HG03354 (cell line): ENCODE measurements around the gene ZNF549.
A peak's percentile ranks its signal among the peaks of the same experiment; 100 is the strongest.
"Not testable (repeated sequence)": the region's sequence is repeated elsewhere in the genome, so short reads cannot be mapped to it uniquely, and the experiment has no call there.

Experiments
- ATAC-seq: cut with Tn5 transposase; IDR thresholded peaks from one replicate; pipeline ENCODE4 v1.9.1; 2021; ENCODE audit warnings: mild to moderate bottlenecking; ENCODE audit not compliant: unreplicated experiment, poor library complexity, severe bottlenecking

ZNF549 gene

GRCh38 chr19:57527136-57527881, at the start of gene ZNF549:
ZNF549 (plus strand) TSS chr19:57527356; CDS start chr19:57527574, 218 bp downstream.
- peak; percentile 99 for ATAC-seq

GRCh38 chr19:57487477-57488298, 39.5 kb upstream of the ZNF549 start, which contains the start of gene ZNF419:
ZNF419 (plus strand) TSS chr19:57487750; CDS start chr19:57487951, 201 bp downstream.
- ATAC-seq, result peak; percentile 98

GRCh38 chr19:57488299-57488644, 38.9 kb upstream of the ZNF549 start:
- ATAC-seq, result not testable (repeated sequence)

GRCh38 chr19:57499332-57499679, 27.9 kb upstream of the ZNF549 start:
- ATAC-seq, result not testable (repeated sequence)

GRCh38 chr19:57499680-57500395, 27.3 kb upstream of the ZNF549 start, which contains the start of gene ZNF773:
ZNF773 (plus strand) TSS chr19:57499938; CDS start chr19:57500081, 143 bp downstream.
- ATAC-seq, result peak; percentile 97

GRCh38 chr19:57500400-57500799, 26.8 kb upstream of the ZNF549 start:
- ATAC-seq, result not testable (repeated sequence)

GRCh38 chr19:57506163-57506562, 21.0 kb upstream of the ZNF549 start:
- ATAC-seq, result no peak

- no peak for ATAC-seq
These were observed 15.7 kb upstream of the ZNF549 start for GRCh38 chr19:57511484-57511883.

GRCh38 chr19:57512845-57513244, 14.3 kb upstream of the ZNF549 start:
- no peak for ATAC-seq

GRCh38 chr19:57515255-57515654, 11.9 kb upstream of the ZNF549 start:
- ATAC-seq, result no peak

GRCh38 chr19:57518021-57518420, 9.1 kb upstream of the ZNF549 start:
- ATAC-seq, result not testable (repeated sequence)

- ATAC-seq, result no peak
These were observed 10.9 kb downstream of the ZNF549 start for GRCh38 chr19:57537953-57538547.

GRCh38 chr19:57546513-57546912, 19.4 kb downstream of the ZNF549 start:
- no peak for ATAC-seq

GRCh38 chr19:57552432-57552831, 25.3 kb downstream of the ZNF549 start:
- no peak for ATAC-seq

- ATAC-seq, result no peak
These were observed 30.5 kb downstream of the ZNF549 start for GRCh38 chr19:57557659-57558058.

GRCh38 chr19:57558525-57558924, 31.4 kb downstream of the ZNF549 start:
- no peak for ATAC-seq

- peak; percentile 34 for ATAC-seq
These were observed 31.9 kb downstream of the ZNF549 start for GRCh38 chr19:57559008-57559403.

- ATAC-seq, result peak; percentile 95
These were observed 32.4 kb downstream of the ZNF549 start, which contains the start of gene ZNF550 for GRCh38 chr19:57559404-57560025. ZNF550 (minus strand) TSS chr19:57559863; CDS start chr19:57559682, 181 bp downstream.

- ATAC-seq, result peak; percentile 21
These were observed 32.9 kb downstream of the ZNF549 start for GRCh38 chr19:57560049-57560491.
